ENCODE measurements around the gene EVPL.

DNA sequence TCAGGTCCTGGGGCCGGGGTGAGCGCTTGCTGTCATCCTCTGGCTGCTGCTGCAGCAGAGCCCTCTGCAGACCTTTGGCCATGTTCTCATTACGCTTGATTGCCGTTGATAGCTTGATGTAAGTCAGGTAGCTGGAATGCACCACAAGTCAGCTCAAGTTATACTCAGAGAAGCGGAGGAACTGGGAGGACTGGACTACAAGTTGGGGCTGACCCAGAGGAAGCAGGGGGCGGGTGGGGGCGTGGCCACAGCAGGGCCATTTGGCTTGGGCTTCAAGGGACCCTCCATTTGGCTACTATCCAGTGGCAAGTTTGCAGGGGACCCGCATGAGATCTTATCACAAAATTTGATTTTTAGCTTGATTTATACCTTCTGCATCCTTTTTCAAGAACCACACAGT lies 19.0 kb upstream of the EVPL start:
- TF ChIP-seq, protein P1, sequence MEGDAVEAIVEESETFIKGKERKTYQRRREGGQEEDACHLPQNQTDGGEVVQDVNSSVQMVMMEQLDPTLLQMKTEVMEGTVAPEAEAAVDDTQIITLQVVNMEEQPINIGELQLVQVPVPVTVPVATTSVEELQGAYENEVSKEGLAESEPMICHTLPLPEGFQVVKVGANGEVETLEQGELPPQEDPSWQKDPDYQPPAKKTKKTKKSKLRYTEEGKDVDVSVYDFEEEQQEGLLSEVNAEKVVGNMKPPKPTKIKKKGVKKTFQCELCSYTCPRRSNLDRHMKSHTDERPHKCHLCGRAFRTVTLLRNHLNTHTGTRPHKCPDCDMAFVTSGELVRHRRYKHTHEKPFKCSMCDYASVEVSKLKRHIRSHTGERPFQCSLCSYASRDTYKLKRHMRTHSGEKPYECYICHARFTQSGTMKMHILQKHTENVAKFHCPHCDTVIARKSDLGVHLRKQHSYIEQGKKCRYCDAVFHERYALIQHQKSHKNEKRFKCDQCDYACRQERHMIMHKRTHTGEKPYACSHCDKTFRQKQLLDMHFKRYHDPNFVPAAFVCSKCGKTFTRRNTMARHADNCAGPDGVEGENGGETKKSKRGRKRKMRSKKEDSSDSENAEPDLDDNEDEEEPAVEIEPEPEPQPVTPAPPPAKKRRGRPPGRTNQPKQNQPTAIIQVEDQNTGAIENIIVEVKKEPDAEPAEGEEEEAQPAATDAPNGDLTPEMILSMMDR (IDR thresholded peaks at IDR 0.05), result no peak
- TF ChIP-seq POLR2A (IDR thresholded peaks at IDR 0.05), result no peak

All from right lobe of liver (tissue), 4 donors.